ENCODE data around the gene TP53I11. TPM values are rescaled to one million over a fixed set of nuclear protein-coding genes. Genes with fewer than 3 reads are reported as not detected.

TP53I11 gene
- total RNA-seq, 4 donors from 2014 or later = 24.7 to 107 (median 46.3) TPM

GRCh38 chr11:44938066-44938691, 12.5 kb downstream of the TP53I11 start:
- TF ChIP-seq, protein P1, sequence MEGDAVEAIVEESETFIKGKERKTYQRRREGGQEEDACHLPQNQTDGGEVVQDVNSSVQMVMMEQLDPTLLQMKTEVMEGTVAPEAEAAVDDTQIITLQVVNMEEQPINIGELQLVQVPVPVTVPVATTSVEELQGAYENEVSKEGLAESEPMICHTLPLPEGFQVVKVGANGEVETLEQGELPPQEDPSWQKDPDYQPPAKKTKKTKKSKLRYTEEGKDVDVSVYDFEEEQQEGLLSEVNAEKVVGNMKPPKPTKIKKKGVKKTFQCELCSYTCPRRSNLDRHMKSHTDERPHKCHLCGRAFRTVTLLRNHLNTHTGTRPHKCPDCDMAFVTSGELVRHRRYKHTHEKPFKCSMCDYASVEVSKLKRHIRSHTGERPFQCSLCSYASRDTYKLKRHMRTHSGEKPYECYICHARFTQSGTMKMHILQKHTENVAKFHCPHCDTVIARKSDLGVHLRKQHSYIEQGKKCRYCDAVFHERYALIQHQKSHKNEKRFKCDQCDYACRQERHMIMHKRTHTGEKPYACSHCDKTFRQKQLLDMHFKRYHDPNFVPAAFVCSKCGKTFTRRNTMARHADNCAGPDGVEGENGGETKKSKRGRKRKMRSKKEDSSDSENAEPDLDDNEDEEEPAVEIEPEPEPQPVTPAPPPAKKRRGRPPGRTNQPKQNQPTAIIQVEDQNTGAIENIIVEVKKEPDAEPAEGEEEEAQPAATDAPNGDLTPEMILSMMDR (IDR thresholded peaks at IDR 0.05; ENCODE audit: low read depth) = no peak

DNA sequence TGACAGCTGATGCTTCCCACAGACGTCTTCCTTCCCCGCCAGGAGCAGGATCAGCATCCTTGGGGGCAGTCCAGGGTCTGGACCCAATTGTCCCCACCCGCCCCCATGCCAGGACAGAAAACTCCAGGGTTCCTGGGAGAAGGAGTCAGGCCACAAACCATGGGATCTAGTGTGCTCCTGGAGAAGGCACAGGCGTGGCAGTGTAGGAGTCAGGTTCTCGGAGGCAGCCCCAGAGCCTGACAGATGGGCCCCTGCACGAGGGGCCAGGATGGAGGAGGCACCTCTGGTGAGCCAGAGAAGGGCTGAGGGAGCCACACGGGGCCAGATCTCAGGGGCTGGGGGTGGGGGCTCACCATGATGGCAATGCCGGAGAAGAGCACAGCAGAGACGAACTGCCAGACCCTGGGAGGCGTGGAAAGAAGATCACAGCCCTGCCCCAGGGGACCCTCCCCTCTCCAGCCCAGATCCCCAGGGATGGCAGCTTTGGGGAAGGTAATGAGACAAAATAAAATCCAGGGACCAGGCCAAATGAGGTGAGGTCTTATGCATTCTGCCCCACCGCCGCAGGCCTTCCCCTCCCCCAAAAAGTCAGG, 13.6 kb downstream of the TP53I11 start:
- TF ChIP-seq, protein P1 (IDR thresholded peaks at IDR 0.05; ENCODE audit: low read depth) = no peak

GRCh38 chr11:44936525-44936924, 14.2 kb downstream of the TP53I11 start:
- TF ChIP-seq, protein P1 (IDR thresholded peaks at IDR 0.05; ENCODE audit: low read depth) = no peak

DNA sequence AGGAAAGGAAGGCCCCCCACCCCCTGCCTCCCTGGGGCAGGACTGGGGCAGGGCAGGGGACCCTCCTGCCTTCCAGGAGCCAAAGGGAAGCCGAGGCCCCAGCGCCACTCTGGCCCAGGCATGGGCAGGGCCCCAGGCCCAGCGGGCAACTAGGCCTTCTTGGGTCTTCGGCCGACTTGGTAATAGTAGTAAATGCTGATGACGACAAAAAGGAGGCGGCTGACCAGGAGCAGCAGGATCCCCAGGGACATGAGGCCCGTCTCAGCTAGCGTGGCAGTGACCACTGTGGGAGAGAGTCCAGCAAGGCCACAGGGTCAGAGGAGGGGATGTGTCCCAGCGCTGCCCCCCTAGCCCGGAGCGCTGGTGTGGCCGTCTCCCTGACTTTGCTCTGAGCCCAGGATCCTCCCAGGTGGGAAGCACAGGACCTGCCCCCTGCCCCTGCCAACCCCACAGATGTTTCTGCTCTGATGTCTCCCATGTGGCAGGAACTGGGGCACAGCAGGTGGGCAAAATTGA, 15.9 kb downstream of the TP53I11 start:
- TF ChIP-seq, protein P1 (IDR thresholded peaks at IDR 0.05; ENCODE audit: low read depth) = no peak

GRCh38 chr11:44934110-44934509, 16.6 kb downstream of the TP53I11 start:
- TF ChIP-seq, protein P1 (IDR thresholded peaks at IDR 0.05; ENCODE audit: low read depth) = no peak

DNA sequence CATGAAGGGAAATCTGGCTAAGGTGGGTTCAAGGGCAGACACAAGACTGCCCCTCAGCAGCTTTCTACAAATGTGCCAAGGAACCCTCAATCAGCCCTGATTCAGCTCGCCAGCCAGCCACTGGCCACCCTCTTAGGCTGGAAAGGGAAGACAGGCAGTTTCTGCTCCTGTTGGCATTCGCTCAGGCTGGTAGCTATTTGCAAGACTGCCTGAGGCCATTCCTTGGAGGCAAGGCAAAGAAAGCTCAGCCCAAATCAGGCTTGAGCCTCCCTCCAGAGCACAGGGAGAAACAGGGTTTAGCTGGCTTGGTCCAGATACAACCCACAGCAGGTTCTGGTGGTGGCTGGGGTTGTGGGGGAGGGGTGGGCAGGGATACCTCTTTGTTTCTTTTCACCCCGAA, 19.2 kb downstream of the TP53I11 start:
- TF ChIP-seq, protein P1 (IDR thresholded peaks at IDR 0.05; ENCODE audit: low read depth) = no peak

DNA sequence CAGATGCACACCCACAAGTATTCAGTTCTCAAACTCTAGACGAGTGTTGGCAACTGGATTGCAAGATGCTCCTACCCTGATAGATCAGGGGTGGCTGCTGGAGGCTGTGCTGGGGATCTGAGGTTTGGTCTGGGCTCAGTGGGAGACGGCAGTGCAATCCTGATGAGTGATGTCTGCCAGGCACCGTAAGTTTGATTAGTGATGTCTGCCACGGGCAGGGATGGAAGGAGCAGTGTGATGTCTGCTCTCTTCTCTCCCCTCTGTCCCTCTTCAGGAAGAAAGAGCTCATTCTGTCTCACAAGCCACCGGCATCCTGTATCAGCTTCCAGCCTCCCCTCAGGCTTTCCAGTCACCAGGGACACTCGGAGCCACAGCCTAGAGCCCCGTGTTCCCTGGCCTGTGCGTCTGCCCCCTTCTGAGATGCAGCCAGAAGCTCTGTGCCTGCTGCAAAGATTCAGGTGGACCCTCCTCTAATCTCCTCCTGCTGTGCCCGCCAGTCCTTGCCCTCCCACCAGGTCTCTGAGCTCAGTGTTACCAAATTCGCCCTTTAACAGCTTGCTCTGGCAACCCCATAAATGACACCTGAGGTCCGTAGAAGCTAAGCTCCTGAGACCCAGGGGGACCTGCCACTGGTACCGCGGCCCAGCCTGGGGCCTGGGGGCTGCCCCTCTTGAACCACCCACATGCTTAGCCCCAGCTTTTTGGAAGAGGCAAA, 19.9 kb downstream of the TP53I11 start:
- TF ChIP-seq, protein P1 (IDR thresholded peaks at IDR 0.05; ENCODE audit: low read depth) = no peak
